ENCODE data around the gene NCEH1.
A peak's percentile ranks its signal among the peaks of the same experiment; 100 is the strongest.

NCEH1 gene

DNA sequence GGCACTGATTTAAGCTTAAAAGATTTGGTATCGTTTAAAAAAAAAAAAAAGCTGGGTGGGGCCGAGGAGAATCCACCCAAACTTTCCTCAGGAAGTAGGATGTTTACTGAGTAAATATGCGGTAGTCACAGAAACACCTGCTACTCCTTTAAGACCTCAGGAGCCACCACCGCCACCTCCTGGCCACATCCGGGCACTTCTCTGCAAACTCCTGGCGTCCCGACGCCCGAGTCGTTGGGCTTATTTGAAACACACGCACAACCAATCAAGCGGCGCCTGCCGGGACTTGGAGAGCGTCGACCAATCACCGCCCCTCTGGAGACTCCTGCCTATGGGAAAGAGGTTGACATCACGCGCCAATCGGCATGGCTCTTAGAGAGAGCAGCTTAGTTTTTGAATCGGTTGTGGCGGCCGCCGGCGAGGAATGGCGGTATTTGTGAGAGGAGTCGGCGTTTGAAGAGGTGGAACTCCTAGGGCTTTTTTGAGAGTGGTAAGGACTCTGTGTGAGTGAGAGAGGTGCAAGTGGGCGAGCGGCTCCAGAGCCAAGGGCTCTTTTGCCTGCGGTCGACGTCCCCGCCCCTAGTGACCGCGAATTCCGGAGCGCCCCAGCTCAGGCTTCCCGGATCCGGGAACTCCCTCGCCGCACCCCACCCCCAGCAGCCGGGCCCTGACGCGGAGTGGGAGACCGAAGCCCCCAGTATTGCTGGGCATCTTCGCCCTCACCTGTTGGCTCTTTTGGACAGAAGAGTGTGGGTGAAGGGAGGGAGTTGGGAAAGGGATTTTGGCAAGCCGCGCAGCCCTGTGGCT, 39.7 kb upstream of the NCEH1 start, which contains the start of gene ECT2:
TSS of gene ECT2 (plus strand) at position 359 of the 807 bp plus-strand sequence. CDS start 3,805 bp downstream, outside the sequence.
- TF ChIP-seq, protein P1, sequence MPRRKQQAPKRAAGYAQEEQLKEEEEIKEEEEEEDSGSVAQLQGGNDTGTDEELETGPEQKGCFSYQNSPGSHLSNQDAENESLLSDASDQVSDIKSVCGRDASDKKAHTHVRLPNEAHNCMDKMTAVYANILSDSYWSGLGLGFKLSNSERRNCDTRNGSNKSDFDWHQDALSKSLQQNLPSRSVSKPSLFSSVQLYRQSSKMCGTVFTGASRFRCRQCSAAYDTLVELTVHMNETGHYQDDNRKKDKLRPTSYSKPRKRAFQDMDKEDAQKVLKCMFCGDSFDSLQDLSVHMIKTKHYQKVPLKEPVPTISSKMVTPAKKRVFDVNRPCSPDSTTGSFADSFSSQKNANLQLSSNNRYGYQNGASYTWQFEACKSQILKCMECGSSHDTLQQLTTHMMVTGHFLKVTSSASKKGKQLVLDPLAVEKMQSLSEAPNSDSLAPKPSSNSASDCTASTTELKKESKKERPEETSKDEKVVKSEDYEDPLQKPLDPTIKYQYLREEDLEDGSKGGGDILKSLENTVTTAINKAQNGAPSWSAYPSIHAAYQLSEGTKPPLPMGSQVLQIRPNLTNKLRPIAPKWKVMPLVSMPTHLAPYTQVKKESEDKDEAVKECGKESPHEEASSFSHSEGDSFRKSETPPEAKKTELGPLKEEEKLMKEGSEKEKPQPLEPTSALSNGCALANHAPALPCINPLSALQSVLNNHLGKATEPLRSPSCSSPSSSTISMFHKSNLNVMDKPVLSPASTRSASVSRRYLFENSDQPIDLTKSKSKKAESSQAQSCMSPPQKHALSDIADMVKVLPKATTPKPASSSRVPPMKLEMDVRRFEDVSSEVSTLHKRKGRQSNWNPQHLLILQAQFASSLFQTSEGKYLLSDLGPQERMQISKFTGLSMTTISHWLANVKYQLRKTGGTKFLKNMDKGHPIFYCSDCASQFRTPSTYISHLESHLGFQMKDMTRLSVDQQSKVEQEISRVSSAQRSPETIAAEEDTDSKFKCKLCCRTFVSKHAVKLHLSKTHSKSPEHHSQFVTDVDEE (CRISPR knock-in tag; IDR thresholded peaks at IDR 0.05), result no peak
- TF ChIP-seq ZFP30 (CRISPR knock-in tag; IDR thresholded peaks at IDR 0.05) (no peak), GLIS3 (CRISPR knock-in tag; IDR thresholded peaks at IDR 0.05) (no peak), RARB (CRISPR knock-in tag; IDR thresholded peaks at IDR 0.05) (no peak), ZNF565 (CRISPR knock-in tag; conservative IDR thresholded peaks at IDR 0.05; ENCODE audit: low read depth) (no peak), TCF4 (CRISPR knock-in tag; IDR thresholded peaks at IDR 0.05; ENCODE audit: borderline replicate concordance) (no peak), ZNF70 (CRISPR knock-in tag; IDR thresholded peaks at IDR 0.05) (no peak), BACH2 (CRISPR knock-in tag; IDR thresholded peaks at IDR 0.05; ENCODE audit: borderline replicate concordance) (no peak), ZFP3 (CRISPR knock-in tag; IDR thresholded peaks at IDR 0.05) (no peak), OSR1 (CRISPR knock-in tag; IDR thresholded peaks at IDR 0.05) (no peak), CSDC2 (CRISPR knock-in tag; IDR thresholded peaks at IDR 0.05) (no peak), ESRRG (CRISPR knock-in tag; IDR thresholded peaks at IDR 0.05) (no peak), ZNF8 (CRISPR knock-in tag; IDR thresholded peaks at IDR 0.05) (no peak)
- TF ChIP-seq, protein P2, sequence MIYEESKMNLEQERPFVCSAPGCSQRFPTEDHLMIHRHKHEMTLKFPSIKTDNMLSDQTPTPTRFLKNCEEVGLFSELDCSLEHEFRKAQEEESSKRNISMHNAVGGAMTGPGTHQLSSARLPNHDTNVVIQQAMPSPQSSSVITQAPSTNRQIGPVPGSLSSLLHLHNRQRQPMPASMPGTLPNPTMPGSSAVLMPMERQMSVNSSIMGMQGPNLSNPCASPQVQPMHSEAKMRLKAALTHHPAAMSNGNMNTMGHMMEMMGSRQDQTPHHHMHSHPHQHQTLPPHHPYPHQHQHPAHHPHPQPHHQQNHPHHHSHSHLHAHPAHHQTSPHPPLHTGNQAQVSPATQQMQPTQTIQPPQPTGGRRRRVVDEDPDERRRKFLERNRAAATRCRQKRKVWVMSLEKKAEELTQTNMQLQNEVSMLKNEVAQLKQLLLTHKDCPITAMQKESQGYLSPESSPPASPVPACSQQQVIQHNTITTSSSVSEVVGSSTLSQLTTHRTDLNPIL (CRISPR knock-in tag; IDR thresholded peaks at IDR 0.05; ENCODE audit: low read depth), result no peak
- TF ChIP-seq, protein P3, sequence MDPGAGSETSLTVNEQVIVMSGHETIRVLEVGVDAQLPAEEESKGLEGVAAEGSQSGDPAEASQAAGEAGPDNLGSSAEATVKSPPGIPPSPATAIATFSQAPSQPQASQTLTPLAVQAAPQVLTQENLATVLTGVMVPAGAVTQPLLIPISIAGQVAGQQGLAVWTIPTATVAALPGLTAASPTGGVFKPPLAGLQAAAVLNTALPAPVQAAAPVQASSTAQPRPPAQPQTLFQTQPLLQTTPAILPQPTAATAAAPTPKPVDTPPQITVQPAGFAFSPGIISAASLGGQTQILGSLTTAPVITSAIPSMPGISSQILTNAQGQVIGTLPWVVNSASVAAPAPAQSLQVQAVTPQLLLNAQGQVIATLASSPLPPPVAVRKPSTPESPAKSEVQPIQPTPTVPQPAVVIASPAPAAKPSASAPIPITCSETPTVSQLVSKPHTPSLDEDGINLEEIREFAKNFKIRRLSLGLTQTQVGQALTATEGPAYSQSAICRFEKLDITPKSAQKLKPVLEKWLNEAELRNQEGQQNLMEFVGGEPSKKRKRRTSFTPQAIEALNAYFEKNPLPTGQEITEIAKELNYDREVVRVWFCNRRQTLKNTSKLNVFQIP (CRISPR knock-in tag; IDR thresholded peaks at IDR 0.05; ENCODE audit: borderline replicate concordance, low read depth), result no peak
- peak; percentile 98 for ATAC-seq

DNA sequence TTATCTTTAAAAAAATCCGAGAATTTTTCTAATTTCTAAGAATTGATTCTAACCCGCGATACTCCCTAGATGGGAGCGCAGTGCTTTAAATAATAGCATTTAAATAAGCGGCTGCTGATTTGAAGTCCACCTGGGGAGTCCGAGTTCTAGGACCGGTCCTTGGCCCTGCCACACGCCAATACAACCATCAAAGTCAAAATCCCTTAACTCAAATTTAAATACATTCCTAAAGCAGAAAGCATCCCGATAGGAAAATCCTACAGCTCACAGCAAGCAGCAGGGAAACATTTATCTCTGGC, 39.2 kb upstream of the NCEH1 start:
- no peak for ATAC-seq
- no peak for TF ChIP-seq ARNTL (CRISPR knock-in tag; IDR thresholded peaks at IDR 0.05; ENCODE audit: borderline replicate concordance, low read depth)
- TF ChIP-seq, protein P2 (CRISPR knock-in tag; IDR thresholded peaks at IDR 0.05; ENCODE audit: low read depth), result no peak
- no peak for TF ChIP-seq SNAI2 (CRISPR knock-in tag; IDR thresholded peaks at IDR 0.05)
- no peak for TF ChIP-seq ZFP30 (CRISPR knock-in tag; IDR thresholded peaks at IDR 0.05)
- TF ChIP-seq RARB (CRISPR knock-in tag; IDR thresholded peaks at IDR 0.05), result no peak
- TF ChIP-seq BACH2 (CRISPR knock-in tag; IDR thresholded peaks at IDR 0.05; ENCODE audit: borderline replicate concordance), result no peak
- TF ChIP-seq TOX (CRISPR knock-in tag; IDR thresholded peaks at IDR 0.05; ENCODE audit: borderline replicate concordance), result no peak
- TF ChIP-seq ISL1 (CRISPR knock-in tag; IDR thresholded peaks at IDR 0.05), result no peak
- TF ChIP-seq, protein P3 (CRISPR knock-in tag; IDR thresholded peaks at IDR 0.05; ENCODE audit: borderline replicate concordance, low read depth), result no peak
- TF ChIP-seq OSR1 (CRISPR knock-in tag; IDR thresholded peaks at IDR 0.05), result no peak
- TF ChIP-seq GLIS3 (CRISPR knock-in tag; IDR thresholded peaks at IDR 0.05), result no peak
- no peak for TF ChIP-seq ZNF70 (CRISPR knock-in tag; IDR thresholded peaks at IDR 0.05)
- no peak for TF ChIP-seq ESRRG (CRISPR knock-in tag; IDR thresholded peaks at IDR 0.05)
- no peak for TF ChIP-seq CSDC2 (CRISPR knock-in tag; IDR thresholded peaks at IDR 0.05)
- TF ChIP-seq ZC3H10 (CRISPR knock-in tag; IDR thresholded peaks at IDR 0.05), result no peak
- TF ChIP-seq, protein P4, sequence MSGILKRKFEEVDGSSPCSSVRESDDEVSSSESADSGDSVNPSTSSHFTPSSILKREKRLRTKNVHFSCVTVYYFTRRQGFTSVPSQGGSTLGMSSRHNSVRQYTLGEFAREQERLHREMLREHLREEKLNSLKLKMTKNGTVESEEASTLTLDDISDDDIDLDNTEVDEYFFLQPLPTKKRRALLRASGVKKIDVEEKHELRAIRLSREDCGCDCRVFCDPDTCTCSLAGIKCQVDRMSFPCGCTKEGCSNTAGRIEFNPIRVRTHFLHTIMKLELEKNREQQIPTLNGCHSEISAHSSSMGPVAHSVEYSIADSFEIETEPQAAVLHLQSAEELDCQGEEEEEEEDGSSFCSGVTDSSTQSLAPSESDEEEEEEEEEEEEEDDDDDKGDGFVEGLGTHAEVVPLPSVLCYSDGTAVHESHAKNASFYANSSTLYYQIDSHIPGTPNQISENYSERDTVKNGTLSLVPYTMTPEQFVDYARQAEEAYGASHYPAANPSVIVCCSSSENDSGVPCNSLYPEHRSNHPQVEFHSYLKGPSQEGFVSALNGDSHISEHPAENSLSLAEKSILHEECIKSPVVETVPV (CRISPR knock-in tag; IDR thresholded peaks at IDR 0.05), result no peak
- no peak for TF ChIP-seq ZNF8 (CRISPR knock-in tag; IDR thresholded peaks at IDR 0.05)
- TF ChIP-seq ZFP3 (CRISPR knock-in tag; IDR thresholded peaks at IDR 0.05), result no peak
- no peak for TF ChIP-seq PPARA (CRISPR knock-in tag; IDR thresholded peaks at IDR 0.05; ENCODE audit: borderline replicate concordance)
- TF ChIP-seq, protein P5, sequence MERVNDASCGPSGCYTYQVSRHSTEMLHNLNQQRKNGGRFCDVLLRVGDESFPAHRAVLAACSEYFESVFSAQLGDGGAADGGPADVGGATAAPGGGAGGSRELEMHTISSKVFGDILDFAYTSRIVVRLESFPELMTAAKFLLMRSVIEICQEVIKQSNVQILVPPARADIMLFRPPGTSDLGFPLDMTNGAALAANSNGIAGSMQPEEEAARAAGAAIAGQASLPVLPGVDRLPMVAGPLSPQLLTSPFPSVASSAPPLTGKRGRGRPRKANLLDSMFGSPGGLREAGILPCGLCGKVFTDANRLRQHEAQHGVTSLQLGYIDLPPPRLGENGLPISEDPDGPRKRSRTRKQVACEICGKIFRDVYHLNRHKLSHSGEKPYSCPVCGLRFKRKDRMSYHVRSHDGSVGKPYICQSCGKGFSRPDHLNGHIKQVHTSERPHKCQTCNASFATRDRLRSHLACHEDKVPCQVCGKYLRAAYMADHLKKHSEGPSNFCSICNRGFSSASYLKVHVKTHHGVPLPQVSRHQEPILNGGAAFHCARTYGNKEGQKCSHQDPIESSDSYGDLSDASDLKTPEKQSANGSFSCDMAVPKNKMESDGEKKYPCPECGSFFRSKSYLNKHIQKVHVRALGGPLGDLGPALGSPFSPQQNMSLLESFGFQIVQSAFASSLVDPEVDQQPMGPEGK (CRISPR knock-in tag; IDR thresholded peaks at IDR 0.05; ENCODE audit: borderline replicate concordance), result no peak

All from SK-N-SH treated with all-trans-retinoic acid at 6 μM for 48 hours (cell line).